Neuronal stem cell (in vitro differentiated cells): Measurements from ENCODE around the gene TMEM108.

ENCODE experiments used
- DNase-seq: peaks from one replicate; pipeline ENCODE4 v3.0.0-alpha.2; 2013; ENCODE audit warnings: low spot score
- H2AFZ ChIP-seq: one replicate; pipeline ENCODE4 v1.6.1; 2013; ENCODE audit warnings: mild to moderate bottlenecking, low read length, inconsistent platforms
- H2AK5ac ChIP-seq: 2 replicates; pipeline ENCODE4 v1.6.1; 2013; ENCODE audit warnings: low read depth, mild to moderate bottlenecking, inconsistent platforms, low read length, moderate library complexity, mixed read lengths
- H2BK120ac ChIP-seq: 2 replicates; pipeline ENCODE4 v1.6.1; 2013; ENCODE audit warnings: low read depth, mild to moderate bottlenecking, inconsistent platforms, low read length, moderate library complexity, mixed read lengths
- H2BK12ac ChIP-seq: one replicate; pipeline ENCODE4 v1.6.1; 2013; ENCODE audit warnings: low read length, inconsistent platforms
- H2BK15ac ChIP-seq: 2 replicates; pipeline ENCODE4 v1.6.1; 2013; ENCODE audit warnings: mild to moderate bottlenecking, low read length, inconsistent platforms, mixed read lengths
- H2BK5ac ChIP-seq: one replicate; pipeline ENCODE4 v1.6.1; 2013; ENCODE audit warnings: inconsistent platforms, mild to moderate bottlenecking, low read length, moderate library complexity
- H3K14ac ChIP-seq: one replicate; pipeline ENCODE4 v1.6.1; 2013; ENCODE audit warnings: low read length, inconsistent platforms
- H3K18ac ChIP-seq: 2 replicates; pipeline ENCODE4 v1.6.1; 2013; ENCODE audit warnings: low read length, inconsistent platforms
- H3K23ac ChIP-seq: 2 replicates; pipeline ENCODE4 v1.6.1; 2013; ENCODE audit warnings: low read depth, mild to moderate bottlenecking, mixed read lengths, low read length, inconsistent platforms; ENCODE audit not compliant: poor library complexity
- H3K27ac ChIP-seq: replicated peaks from 3 replicates; pipeline ENCODE4 v1.5.1; 2013; ENCODE audit warnings: low read length, inconsistent platforms
- H3K27me3 ChIP-seq, 3 experiments: 2 replicates each; pipeline ENCODE4 v1.6.1; 2013; ENCODE audit warnings: low read length in 3 of 3, mild to moderate bottlenecking in 2 of 3, inconsistent platforms in 1 of 3, low read depth in 1 of 3, mixed read lengths in 1 of 3, moderate library complexity in 1 of 3; ENCODE audit not compliant: control insufficient read depth in 3 of 3, insufficient read depth in 3 of 3
- H3K36me3 ChIP-seq, 2 donors: replicated peaks in 1 of 2; 2 replicates each; pipeline ENCODE4 v1.6.1; 2013; ENCODE audit warnings: low read length in 2 of 2; ENCODE audit not compliant: control insufficient read depth in 2 of 2, insufficient read depth in 2 of 2
- H3K4ac ChIP-seq: 2 replicates; pipeline ENCODE4 v1.6.1; 2013; ENCODE audit warnings: inconsistent platforms, mild to moderate bottlenecking, low read length, moderate library complexity
- H3K4me1 ChIP-seq, 2 donors: 1 replicate in 1 of 2; 2 replicates in 1 of 2; pipeline ENCODE4 v1.6.1; 2013; ENCODE audit warnings: low read length in 2 of 2, low read depth in 1 of 2; ENCODE audit not compliant: control insufficient read depth in 2 of 2, insufficient read depth in 1 of 2
- H3K4me2 ChIP-seq: one replicate; pipeline ENCODE4 v1.6.1; 2013; ENCODE audit warnings: mild to moderate bottlenecking, low read length, inconsistent platforms; ENCODE audit not compliant: insufficient read depth, poor library complexity, severe bottlenecking
- H3K4me3 ChIP-seq, 2 donors: 2 replicates each; pipeline ENCODE4 v1.5.1; 2013; ENCODE audit warnings: low read length in 2 of 2, mild to moderate bottlenecking in 2 of 2, inconsistent platforms in 1 of 2, moderate library complexity in 1 of 2
- H3K79me1 ChIP-seq: one replicate; pipeline ENCODE4 v1.6.1; 2013; ENCODE audit warnings: low read depth, mild to moderate bottlenecking, inconsistent platforms, low read length, moderate library complexity
- H3K9ac ChIP-seq: one replicate; pipeline ENCODE4 v1.6.1; 2013; ENCODE audit warnings: mild to moderate bottlenecking, low read depth, low read length, inconsistent platforms; ENCODE audit not compliant: poor library complexity
- H3K9me3 ChIP-seq, 2 donors: replicated peaks in 1 of 2; 2 replicates each; pipeline versions ENCODE3 to v1.6.1; 2013; ENCODE audit warnings: low read length in 2 of 2, mild to moderate bottlenecking in 2 of 2, inconsistent platforms in 1 of 2, low read depth in 1 of 2, mixed read lengths in 1 of 2, moderate library complexity in 1 of 2; ENCODE audit not compliant: control insufficient read depth in 2 of 2, insufficient read depth in 1 of 2
- H4K8ac ChIP-seq: one replicate; pipeline ENCODE4 v1.6.1; 2013; ENCODE audit warnings: low read depth, mild to moderate bottlenecking, inconsistent platforms, low read length, moderate library complexity
- H4K91ac ChIP-seq: one replicate; pipeline ENCODE4 v1.6.1; 2013; ENCODE audit warnings: low read length, low read depth, mild to moderate bottlenecking, inconsistent platforms; ENCODE audit not compliant: poor library complexity
- WGBS, 2 donors: extraction: QIAGEN DNeasy Blood & Tissue Kit; methylation state at CpG; one replicate each; pipeline ENCODE4 v1.1.7; 2013; ENCODE audit warnings: missing lambda C conversion rate in 2 of 2, mixed read lengths in 1 of 2; ENCODE audit not compliant: insufficient read length in 2 of 2, insufficient replicate concordance in 1 of 2; ENCODE audit errors: extremely low coverage in 2 of 2; 5-methylcytosine and 5-hydroxymethylcytosine counted together

TMEM108 gene

DNA sequence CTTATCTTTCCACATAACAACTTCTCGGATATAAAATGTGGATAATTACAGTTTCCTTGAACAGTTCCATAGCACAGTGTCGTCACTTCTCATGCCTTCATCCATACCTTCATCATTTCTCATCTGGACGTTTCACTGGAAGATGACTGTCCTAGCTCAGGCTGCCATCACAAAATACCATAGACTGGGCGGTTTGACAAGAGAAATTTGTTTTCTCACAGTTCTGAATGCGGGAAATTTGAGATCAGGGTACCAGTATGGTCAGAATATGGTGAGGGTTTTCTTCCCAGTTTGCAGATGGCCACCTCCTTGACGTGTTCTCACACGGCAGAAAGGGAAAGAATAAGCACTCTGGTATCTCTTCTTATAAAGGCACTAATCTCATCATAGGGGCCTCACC lies 42.8 kb downstream of the TMEM108 start:
- H3K4me2 ChIP-seq = no peak overlapping the region
- H4K8ac ChIP-seq = no peak overlapping the region
- no peak overlapping the region for H2BK15ac ChIP-seq
- no peaks in the 10 kb centered on the region for H3K79me1 ChIP-seq
- H3K14ac ChIP-seq = no peak overlapping the region
- WGBS, 2 donors = no CpG with 5 or more reads among the region's 7 CpGs
- no peak overlapping the region for H3K18ac ChIP-seq
- H3K4ac ChIP-seq = no peak overlapping the region
- H2BK12ac ChIP-seq = no peak overlapping the region
- no peak overlapping the region for H2BK120ac ChIP-seq
- H4K91ac ChIP-seq = no peak overlapping the region
- H3K9me3 ChIP-seq = no peaks in the 10 kb centered on the region
- H2AFZ ChIP-seq = no peak overlapping the region
- no peak for DNase-seq
- no peak overlapping the region for H3K23ac ChIP-seq
- H2BK5ac ChIP-seq = no peak overlapping the region
- H3K4me3 ChIP-seq = no peak overlapping the region
- H3K4me1 ChIP-seq = no peaks in the 10 kb centered on the region
- H3K9ac ChIP-seq = no peak overlapping the region
- no peak overlapping the region for H3K27ac ChIP-seq
- H3K27me3 ChIP-seq = no peaks in the 10 kb centered on the region
- no peak overlapping the region for H2AK5ac ChIP-seq
- H3K36me3 ChIP-seq = no peaks in the 10 kb centered on the region

DNA sequence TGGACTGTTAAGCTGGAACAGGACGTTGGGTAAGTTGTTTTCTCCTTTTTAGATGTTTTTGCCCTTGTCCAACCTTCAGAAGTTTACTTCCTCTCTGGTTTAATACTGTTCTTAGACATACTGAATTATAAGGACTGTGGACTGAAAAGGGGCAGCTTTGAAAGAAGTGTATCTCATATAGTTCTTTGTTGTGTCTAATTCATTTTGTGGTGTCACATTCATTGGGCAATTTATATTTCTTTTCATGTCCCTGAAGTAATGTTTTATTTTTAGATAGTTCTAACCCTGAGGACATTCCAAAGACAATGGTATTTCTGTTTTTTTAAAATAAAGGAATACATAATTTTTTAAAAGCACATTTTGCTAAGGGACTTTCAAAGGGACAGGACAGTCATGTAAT lies 45.2 kb downstream of the TMEM108 start:
- no peaks in the 10 kb centered on the region for H3K27me3 ChIP-seq
- no peak overlapping the region for H3K27ac ChIP-seq
- H3K4me1 ChIP-seq = no peaks in the 10 kb centered on the region
- no peaks in the 10 kb centered on the region for H3K79me1 ChIP-seq
- no peak overlapping the region for H2BK12ac ChIP-seq
- H2BK120ac ChIP-seq = no peak overlapping the region
- H2AK5ac ChIP-seq = no peak overlapping the region
- no peak overlapping the region for H3K4me3 ChIP-seq
- no peaks in the 10 kb centered on the region for H3K9me3 ChIP-seq
- H2BK15ac ChIP-seq = no peak overlapping the region
- no peak overlapping the region for H3K18ac ChIP-seq
- no peak overlapping the region for H3K14ac ChIP-seq
- DNase-seq = no peak
- H3K4me2 ChIP-seq = no peak overlapping the region
- no peak overlapping the region for H3K23ac ChIP-seq
- H3K36me3 ChIP-seq = no peaks in the 10 kb centered on the region
- no peak overlapping the region for H4K8ac ChIP-seq
- H4K91ac ChIP-seq = no peak overlapping the region
- H3K4ac ChIP-seq = no peak overlapping the region
- no CpG with 5 or more reads among the region's 1 CpG for WGBS, 2 donors
- H2AFZ ChIP-seq = no peak overlapping the region
- no peak overlapping the region for H3K9ac ChIP-seq
- H2BK5ac ChIP-seq = no peak overlapping the region

DNA sequence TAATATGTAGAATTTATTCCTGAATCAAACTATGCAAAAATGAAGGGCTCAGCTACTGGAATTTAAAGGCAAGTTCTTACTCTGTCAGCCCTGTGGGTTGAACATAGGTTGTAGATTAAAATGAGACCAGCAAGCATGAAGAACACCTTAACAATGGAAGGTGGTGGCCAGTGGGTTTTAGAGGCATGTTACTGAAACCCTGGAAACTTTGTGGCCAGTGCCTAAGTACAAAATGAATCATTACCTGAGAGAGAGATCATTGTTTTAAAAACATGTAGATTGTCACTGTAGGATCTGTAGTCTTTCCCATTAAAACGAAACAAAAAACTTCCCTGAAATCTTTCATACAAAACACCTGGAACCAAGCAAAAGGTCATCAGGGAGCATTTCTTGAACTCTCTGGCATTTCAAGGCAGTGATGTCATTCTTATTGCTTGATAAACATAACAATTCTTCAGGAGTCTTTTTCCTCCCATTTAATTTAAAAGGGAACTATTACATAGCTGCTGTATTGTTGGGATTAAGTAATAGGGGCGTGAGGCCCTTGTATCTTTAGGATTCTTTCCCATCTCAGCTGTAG lies 51.8 kb downstream of the TMEM108 start:
- Histone ChIP-seq H2AK5ac (no peak overlapping the region), H2BK5ac (no peak overlapping the region), H3K4me3 (no peak overlapping the region), H4K8ac (no peak overlapping the region), H2BK12ac (no peak overlapping the region), H3K36me3 (no peaks in the 10 kb centered on the region), H3K4ac (no peak overlapping the region), H4K91ac (no peak overlapping the region), H3K14ac (no peak overlapping the region), H3K4me2 (no peak overlapping the region), H3K4me1 (no peaks in the 10 kb centered on the region), H2AFZ (no peak overlapping the region), H3K27me3 (no peaks in the 10 kb centered on the region), H2BK120ac (no peak overlapping the region), H3K79me1 (no peaks in the 10 kb centered on the region), H3K9ac (no peak overlapping the region), H3K23ac (no peak overlapping the region), H3K9me3 (no peaks in the 10 kb centered on the region), H3K27ac (no peak overlapping the region), H2BK15ac (no peak overlapping the region), H3K18ac (no peak overlapping the region)
- no CpG with 5 or more reads among the region's 2 CpGs for WGBS, 2 donors
- no peak for DNase-seq

DNA sequence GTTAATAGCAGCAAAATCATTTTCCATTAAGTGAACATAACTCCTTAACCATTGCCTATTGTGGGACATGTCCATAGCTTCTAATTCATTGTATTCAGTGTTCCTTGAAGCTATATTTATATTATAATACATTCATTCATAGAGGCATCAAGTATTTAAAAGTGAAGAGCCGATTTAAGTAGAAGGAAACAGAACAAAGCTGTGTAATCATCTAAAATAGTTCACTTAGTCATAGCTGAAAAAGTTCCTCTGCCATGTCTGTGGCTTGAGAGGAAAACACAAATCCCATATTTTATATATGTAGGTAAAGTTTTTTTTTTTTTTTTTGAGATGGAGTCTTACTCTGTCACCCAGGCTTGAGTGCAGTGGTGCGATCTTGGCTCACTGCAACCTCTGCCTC lies 54.5 kb downstream of the TMEM108 start:
- Histone ChIP-seq H3K27me3 (no peaks in the 10 kb centered on the region), H3K9ac (no peak overlapping the region), H3K27ac (no peak overlapping the region), H2BK5ac (no peak overlapping the region), H3K9me3 (no peaks in the 10 kb centered on the region), H4K8ac (no peak overlapping the region), H3K4me2 (no peak overlapping the region), H2AFZ (no peak overlapping the region), H2AK5ac (no peak overlapping the region), H3K36me3 (no peaks in the 10 kb centered on the region), H4K91ac (no peak overlapping the region), H3K4me3 (no peak overlapping the region), H3K23ac (no peak overlapping the region), H3K4ac (no peak overlapping the region), H3K14ac (no peak overlapping the region), H2BK120ac (no peak overlapping the region), H3K79me1 (no peaks in the 10 kb centered on the region), H3K18ac (no peak overlapping the region), H3K4me1 (no peaks in the 10 kb centered on the region), H2BK15ac (no peak overlapping the region), H2BK12ac (no peak overlapping the region)
- no CpG with 5 or more reads among the region's 2 CpGs for WGBS, 2 donors
- DNase-seq = no peak
